CD4-positive, alpha-beta T cell treated with Interleukin-1 beta for 1 hour (primary cell): ENCODE measurements around the gene PRDX6.
"Not testable (repeated sequence)": the region's sequence is repeated elsewhere in the genome, so short reads cannot be mapped to it uniquely, and the experiment has no call there.

Experiments used
- DNase-seq, 2 donors: peaks; one replicate each; pipeline ENCODE4 v3.0.0-alpha.2; 2020 to 2022

The PRDX6 gene

GRCh38 chr1:173477286-173478093 lies at the start of gene PRDX6:
PRDX6 (plus strand) TSS chr1:173477335; CDS start chr1:173477398, 63 bp downstream.
- peak in 1 of 2 donors; percentile 86 for DNase-seq

DNA sequence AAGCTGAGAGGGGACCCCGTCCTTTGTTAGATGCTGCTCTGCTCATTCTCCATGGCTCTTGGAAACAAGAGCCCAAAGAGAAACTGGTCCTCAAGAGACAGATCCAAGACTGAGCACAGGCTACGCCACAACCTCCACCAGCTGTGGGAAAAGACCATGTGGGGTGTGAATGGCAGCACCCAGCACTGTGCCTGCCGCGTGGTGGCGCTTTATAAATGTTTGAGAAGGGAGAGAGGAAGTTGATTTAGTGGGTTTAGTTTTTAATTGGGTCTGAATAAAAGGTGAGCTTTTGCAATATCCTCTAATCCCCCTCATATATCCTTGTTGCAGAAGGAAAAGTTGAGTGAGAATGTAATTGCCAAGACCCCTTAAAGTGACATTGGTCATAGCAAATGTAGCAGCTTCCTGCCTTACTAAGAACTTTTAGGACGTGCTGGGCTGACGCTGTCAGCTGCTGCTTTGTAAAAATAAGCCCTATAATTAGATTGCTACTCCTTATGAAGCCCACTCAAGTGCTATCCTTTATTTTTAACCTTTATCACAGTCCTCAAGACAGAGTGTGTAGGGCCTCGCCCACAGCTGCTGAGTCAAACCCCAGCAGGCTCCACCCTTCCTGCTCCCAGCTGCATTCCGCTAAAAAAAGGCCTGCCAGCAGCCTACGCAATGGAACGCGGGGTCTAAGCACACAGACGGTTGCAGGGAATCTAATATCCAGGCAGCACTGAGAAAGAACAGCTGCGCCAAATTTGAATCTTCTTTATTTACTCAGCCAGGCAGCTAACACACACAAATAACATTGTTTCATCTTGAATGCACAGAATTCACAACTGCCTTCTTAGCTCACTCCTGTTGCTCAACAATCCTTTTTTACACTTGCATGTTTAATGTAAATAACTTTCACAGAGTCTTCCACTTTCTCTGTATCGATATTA lies 47.4 kb upstream of the PRDX6 start:
- peak; percentile 66 to 68 for DNase-seq

- no peak for DNase-seq
Observed at GRCh38 chr1:173430677-173431303, 46.3 kb upstream of the PRDX6 start.

DNA sequence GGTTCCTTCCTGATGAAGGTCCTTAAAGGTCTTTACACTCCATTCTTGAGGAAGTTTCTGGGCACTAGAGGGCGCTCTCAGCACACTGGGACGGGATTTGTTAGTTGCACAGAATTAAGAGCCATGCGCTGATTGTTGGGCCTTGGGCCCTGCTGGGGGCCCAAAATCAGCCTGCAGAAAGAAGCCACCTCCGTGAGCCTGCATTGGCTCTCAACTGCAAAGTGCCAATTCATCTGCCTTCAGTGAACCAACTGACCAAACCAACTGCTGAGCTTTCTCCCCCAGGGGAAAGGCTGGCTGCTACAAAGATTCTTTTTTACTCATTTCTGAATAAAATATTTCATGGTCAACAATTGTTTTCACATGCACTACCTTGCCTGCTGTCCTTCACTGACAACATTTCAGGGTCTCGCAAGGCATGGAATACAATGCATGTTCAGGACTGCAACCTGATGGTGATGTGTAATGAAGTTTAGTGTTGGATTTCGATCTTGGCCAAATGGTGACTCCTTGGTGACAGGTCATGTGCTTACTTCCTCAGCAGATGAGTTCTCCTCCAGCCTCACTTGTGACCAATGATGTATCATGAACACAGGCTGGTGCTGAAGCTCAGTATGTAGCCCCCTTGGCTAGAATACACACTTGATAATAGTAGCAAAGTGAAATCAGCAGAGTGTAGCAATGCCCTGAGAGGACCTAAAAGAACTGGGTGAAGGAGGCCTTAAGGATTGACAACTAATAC lies 45.7 kb upstream of the PRDX6 start:
- DNase-seq: peak; percentile 77 to 87

DNA sequence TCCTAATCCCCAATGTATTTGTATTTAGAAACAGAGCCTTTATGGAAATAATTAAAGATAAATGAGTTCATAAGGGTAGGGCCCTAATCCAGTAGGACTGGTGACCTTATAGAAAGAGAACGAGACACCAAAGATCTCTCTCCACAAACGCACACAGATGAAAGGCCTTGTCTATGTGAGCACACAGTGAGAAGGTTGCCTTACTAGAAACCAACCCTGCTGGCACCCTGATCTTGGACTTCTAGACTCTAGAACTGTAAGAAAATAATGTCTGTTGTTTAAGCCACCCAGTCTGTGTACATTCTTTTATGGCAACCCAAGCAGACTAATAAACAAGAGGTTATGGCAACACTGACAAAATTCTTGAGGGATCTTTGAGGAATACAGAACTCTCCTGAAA lies 44.8 kb upstream of the PRDX6 start:
- no peak for DNase-seq

GRCh38 chr1:173433751-173434326 lies 43.3 kb upstream of the PRDX6 start:
- no peak for DNase-seq

DNA sequence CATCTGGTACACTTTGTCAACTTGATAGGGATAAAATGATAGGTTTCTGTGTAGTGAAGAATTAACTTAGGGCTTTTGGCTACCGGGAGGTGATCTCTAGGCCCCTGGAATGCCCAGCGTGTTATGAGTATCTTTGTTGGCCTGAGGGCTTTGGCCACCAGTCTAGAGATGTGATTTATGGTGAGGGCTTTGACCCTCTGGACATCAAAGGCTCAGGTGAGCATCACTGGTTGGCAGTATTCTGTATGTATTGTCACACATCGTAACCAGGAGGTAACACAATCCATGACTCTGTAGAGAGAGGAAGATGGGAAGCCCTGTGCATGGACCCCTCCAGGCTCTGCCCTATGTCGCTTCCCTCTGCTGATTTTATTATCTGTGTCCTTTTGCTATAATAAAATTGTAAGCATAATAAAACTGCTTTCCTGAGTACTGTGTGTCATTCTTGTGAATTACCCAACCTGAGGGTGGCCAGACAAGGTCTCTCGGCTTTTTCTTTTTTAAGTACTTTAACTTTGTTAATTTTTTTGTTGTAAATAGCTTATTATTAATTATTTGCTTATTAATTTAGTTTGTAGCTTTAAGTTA lies 40.2 kb upstream of the PRDX6 start:
- no peak for DNase-seq

- no peak for DNase-seq
Observed at GRCh38 chr1:173438675-173439074, 38.5 kb upstream of the PRDX6 start.

GRCh38 chr1:173440430-173440829 lies 36.7 kb upstream of the PRDX6 start:
- DNase-seq: no peak

- DNase-seq: no peak
Observed at GRCh38 chr1:173444757-173445156, 32.4 kb upstream of the PRDX6 start.

DNA sequence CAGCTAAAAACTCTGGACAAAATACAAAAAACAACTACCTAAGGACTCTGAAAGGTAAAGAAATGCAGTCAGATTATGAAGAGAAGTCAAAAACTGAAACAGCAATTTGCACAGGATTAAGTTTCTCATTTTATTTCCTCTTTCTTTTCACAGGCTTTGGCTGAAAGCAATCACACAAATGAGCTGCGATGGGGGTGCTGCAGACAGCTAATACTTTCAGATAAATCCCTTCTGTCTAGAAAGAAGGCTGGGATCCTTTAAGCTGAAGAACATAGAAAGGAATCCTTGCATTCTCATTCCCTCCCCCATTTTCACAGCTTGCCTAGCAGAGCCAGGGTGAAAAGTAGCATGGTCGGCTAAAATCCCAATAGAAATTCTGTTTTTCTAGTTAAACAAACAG lies 32.0 kb upstream of the PRDX6 start:
- no peak for DNase-seq

GRCh38 chr1:173445656-173446055 lies 31.5 kb upstream of the PRDX6 start:
- DNase-seq: no peak

- DNase-seq: no peak
Observed at GRCh38 chr1:173447224-173447623, 29.9 kb upstream of the PRDX6 start.

DNA sequence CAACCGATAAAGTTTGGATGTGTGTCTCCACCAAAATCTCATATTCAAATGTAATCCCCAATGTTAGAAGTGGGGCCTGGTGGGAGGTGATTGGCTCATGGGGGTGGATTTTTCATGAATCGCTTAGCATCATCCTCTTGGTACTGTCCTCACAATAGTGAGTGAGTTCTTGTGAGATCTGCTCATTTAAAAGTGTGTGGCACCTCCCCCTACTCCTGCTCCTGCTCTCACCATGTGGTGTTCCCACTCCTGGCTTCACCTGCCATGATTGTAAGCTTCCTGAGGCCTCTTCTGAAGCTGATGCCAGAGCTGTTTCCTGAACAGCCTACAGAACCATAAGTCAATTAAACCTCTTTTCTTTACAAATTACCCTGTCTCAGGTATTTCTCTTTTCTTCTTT lies 28.2 kb upstream of the PRDX6 start:
- DNase-seq: no peak

GRCh38 chr1:173451981-173452380 lies 25.2 kb upstream of the PRDX6 start:
- no peak for DNase-seq

GRCh38 chr1:173453982-173454381 lies 23.2 kb upstream of the PRDX6 start:
- no peak for DNase-seq

DNA sequence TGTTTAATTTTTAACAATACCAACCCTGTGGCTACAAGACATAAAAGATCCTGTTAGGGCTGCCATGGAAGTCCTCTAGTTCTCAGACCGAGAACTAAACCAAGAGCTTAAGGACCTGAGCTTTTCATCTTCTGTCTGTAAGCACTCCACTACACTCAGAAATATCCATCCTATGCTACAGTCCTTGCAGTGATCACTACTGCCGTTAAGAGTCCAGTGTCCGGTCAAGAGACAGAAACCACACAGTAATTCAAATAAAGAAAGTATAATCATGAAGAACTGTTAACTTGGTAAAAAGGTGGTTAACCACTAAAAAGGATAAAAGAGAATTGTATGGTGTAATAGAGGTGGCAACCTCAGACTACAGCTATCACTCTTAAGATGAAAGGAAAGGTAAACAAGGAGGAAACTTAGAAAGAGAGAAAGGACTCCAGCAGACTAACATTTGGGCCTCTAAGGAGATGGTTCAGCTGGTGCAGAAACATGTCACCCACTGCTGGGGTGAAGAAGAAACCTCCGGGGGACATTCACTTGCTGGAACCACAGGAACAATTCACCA lies 22.1 kb upstream of the PRDX6 start:
- DNase-seq: no peak

DNA sequence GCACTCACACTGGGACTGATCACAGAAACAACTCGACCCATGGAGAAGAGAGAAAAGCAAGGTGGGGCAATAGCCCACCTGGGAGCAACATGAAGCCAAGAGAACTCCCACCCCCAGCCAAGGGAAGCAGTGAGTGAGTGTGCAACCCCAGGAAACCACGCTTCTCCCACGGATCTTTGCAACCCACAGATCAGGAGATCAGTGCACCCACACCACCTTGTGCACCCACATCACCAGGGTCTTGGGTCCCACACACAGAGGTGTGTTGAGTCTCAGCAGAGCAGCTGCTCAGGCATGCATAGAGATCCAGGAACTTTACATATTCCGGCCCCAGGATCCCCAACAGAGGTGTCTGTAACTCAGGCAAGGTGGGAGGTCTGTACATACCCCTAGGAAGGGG lies 17.2 kb upstream of the PRDX6 start:
- no peak for DNase-seq

DNA sequence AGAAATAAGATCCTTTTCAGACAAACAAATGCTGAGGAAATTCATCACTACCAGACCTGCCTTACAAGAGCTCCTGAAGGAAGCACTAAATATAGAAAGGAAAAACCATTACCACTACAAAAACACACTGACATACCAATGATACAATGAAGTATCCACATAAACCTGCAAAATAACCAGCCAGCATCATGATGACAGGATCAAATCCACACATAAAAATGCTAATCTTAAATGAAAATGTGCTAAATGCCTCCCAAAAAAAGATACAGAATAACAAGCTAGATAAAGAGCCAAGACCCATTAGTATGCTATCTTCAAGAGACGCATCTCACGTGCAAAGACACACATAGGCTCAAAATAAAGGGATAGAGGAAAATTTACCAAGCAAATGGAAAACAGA lies 14.5 kb upstream of the PRDX6 start:
- not testable (repeated sequence) for DNase-seq

DNA sequence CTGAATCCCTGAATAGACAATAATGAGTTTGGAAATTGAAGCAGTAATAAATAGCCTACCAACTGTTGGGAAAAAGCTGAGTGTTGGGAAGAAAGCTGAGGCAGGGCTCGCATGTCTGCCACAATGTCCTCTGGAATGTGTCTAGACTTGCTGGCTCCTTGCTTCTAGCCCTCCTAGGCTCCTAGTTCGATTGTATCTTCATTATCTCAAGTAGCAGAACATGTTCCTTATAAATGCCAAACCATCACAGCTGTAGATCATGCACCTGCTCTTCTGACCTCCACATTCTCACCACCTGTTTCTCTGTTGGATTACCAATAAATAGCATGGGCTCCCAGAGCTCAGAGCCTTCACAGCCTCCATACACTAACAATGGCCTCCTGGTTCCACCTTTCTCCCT lies 12.9 kb upstream of the PRDX6 start:
- DNase-seq: not testable (repeated sequence)

DNA sequence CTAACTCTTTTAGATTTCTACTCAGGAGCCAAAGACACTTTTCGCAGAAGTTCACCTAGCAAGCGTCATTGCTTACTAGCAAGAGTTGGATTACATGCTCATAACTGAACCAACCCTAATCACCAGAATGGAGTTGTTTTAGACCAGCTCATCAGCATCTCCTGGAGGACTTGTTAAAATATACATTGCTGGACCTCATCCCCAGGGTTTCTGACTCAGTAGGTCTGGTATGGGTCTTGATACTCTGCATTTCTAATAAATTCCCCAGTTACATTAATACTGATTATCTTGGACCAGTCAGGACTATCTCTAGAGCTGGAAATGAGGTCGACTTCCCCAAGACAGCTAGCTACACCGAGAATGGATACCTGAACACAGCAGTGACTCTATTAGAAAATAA lies 9.7 kb upstream of the PRDX6 start:
- DNase-seq: no peak

GRCh38 chr1:173469656-173470055 lies 7.5 kb upstream of the PRDX6 start:
- DNase-seq: no peak
